ENCODE data around the gene TAF15. TPM values are rescaled to one million over a fixed set of nuclear protein-coding genes. Genes with fewer than 3 reads are reported as not detected.

TAF15 gene
- total RNA-seq, 1 experiment from 2014 or later: 32.4 TPM

DNA sequence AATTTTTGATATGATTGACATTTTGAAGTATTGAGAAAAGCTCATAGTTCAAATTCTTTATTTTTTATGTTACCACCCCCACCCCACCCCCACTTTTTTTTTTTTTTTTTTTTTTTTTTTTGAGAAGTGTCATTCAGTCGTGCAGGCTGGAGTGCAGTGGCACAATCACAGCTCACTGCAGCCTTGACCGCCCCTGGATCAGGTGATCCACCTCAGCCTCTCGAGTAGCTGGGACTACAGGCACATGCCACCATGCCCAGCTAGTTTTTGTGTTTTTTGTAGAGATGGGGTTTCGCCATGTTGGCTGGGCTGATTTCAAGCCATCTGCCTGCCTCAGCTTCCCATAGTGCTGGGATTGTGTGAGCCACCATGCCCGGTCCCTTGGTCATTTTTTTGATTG, 7.4 kb downstream of the TAF15 start:
- DNase-seq: no peak
- BruUV-seq (replicated peaks): no TSS peak
- Histone ChIP-seq H3K4me2 (ENCODE audit: low read length) (no peak overlapping the region), H3K9me3 (ENCODE audit: low read length) (no peaks in the 10 kb centered on the region), H4K20me1 (ENCODE audit: low read length) (peaks cover 20% of the 10 kb centered on the region; the same call in 1 of the 2 replicates), H3K36me3 (ENCODE audit: low read depth, low read length) (peaks cover 42% of the 10 kb centered on the region), H3K9me2 (replicated peaks; ENCODE audit: low read length) (no peaks in the 10 kb centered on the region), H2AFZ (ENCODE audit: low read length) (no peak overlapping the region), H3K79me2 (ENCODE audit: low read length) (peaks cover 96% of the 10 kb centered on the region), H3K9ac (ENCODE audit: low read length) (no peak overlapping the region), H3K27ac (ENCODE audit: low read length) (no peak overlapping the region), H3K4me1 (ENCODE audit: insufficient read depth, low read length) (0 out of 2 replicates have a peak, but pooled peaks cover 3% of the 10 kb centered on the region), H3K27me3 (ENCODE audit: low read length) (no peaks in the 10 kb centered on the region), H3F3A (ENCODE audit: low read length, unreplicated experiment) (no peaks in the 10 kb centered on the region), H3K4me3 (ENCODE audit: low read length) (no peak overlapping the region)
- intact Hi-C loops (cut with micrococcal nuclease): no loop called here
- TF ChIP-seq, protein P1, sequence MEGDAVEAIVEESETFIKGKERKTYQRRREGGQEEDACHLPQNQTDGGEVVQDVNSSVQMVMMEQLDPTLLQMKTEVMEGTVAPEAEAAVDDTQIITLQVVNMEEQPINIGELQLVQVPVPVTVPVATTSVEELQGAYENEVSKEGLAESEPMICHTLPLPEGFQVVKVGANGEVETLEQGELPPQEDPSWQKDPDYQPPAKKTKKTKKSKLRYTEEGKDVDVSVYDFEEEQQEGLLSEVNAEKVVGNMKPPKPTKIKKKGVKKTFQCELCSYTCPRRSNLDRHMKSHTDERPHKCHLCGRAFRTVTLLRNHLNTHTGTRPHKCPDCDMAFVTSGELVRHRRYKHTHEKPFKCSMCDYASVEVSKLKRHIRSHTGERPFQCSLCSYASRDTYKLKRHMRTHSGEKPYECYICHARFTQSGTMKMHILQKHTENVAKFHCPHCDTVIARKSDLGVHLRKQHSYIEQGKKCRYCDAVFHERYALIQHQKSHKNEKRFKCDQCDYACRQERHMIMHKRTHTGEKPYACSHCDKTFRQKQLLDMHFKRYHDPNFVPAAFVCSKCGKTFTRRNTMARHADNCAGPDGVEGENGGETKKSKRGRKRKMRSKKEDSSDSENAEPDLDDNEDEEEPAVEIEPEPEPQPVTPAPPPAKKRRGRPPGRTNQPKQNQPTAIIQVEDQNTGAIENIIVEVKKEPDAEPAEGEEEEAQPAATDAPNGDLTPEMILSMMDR (conservative IDR thresholded peaks at IDR 0.05; ENCODE audit: low read depth, low read length): no peak
- TF ChIP-seq EZH2phosphoT487 (IDR thresholded peaks at IDR 0.05; ENCODE audit: borderline replicate concordance, low read length) (no peak), EZH2 (IDR thresholded peaks at IDR 0.05; ENCODE audit: low read length, unreplicated experiment) (no peak)
- ChIA-PET POLR2A (ENCODE audit: unreplicated experiment) (no interaction called here), CTCF (no interaction called here)
- ATAC-seq: no peak

GRCh38 chr17:35817196-35817595, 7.9 kb downstream of the TAF15 start:
- peaks cover 40% of the 10 kb centered on the region for H3K36me3 ChIP-seq (ENCODE audit: low read depth, low read length)

GRCh38 chr17:35819455-35819854, 10.2 kb downstream of the TAF15 start:
- Histone ChIP-seq H3K79me2 (ENCODE audit: low read length) (peaks cover 77% of the 10 kb centered on the region), H3K27me3 (ENCODE audit: low read length) (no peaks in the 10 kb centered on the region), H4K20me1 (ENCODE audit: low read length) (peaks cover 23% of the 10 kb centered on the region; the same call in 1 of the 2 replicates), H3K9me2 (replicated peaks; ENCODE audit: low read length) (no peaks in the 10 kb centered on the region), H3F3A (ENCODE audit: low read length, unreplicated experiment) (no peaks in the 10 kb centered on the region), H2AFZ (ENCODE audit: low read length) (no peak overlapping the region), H3K36me3 (ENCODE audit: low read depth, low read length) (peaks cover 59% of the 10 kb centered on the region), H3K9me3 (ENCODE audit: low read length) (no peaks in the 10 kb centered on the region), H3K4me2 (ENCODE audit: low read length) (no peak overlapping the region), H3K9ac (ENCODE audit: low read length) (no peak overlapping the region), H3K4me1 (ENCODE audit: insufficient read depth, low read length) (no peaks in the 10 kb centered on the region), H3K27ac (ENCODE audit: low read length) (no peak overlapping the region), H3K4me3 (ENCODE audit: low read length) (no peak overlapping the region)
- BruUV-seq (replicated peaks): no TSS peak
- intact Hi-C loops (cut with micrococcal nuclease): no loop called here
- ChIA-PET CTCF (no interaction called here), POLR2A (ENCODE audit: unreplicated experiment) (no interaction called here)
- no peak for ATAC-seq
- no peak for TF ChIP-seq EZH2 (IDR thresholded peaks at IDR 0.05; ENCODE audit: low read length, unreplicated experiment)
- TF ChIP-seq, protein P1 (conservative IDR thresholded peaks at IDR 0.05; ENCODE audit: low read depth, low read length): no peak
- TF ChIP-seq EZH2phosphoT487 (IDR thresholded peaks at IDR 0.05; ENCODE audit: borderline replicate concordance, low read length): no peak
- no peak for DNase-seq

More at GRCh38 chr17:35817196-35817595, 7.9 kb downstream of the TAF15 start:
- H3K27me3 ChIP-seq (ENCODE audit: low read length): no peaks in the 10 kb centered on the region
- intact Hi-C loops (cut with micrococcal nuclease): no loop called here
- H3F3A ChIP-seq (ENCODE audit: low read length, unreplicated experiment): no peaks in the 10 kb centered on the region
- H2AFZ ChIP-seq (ENCODE audit: low read length): no peak overlapping the region
- H3K4me2 ChIP-seq (ENCODE audit: low read length): no peak overlapping the region
- no peak overlapping the region for H3K9ac ChIP-seq (ENCODE audit: low read length)
- H3K4me1 ChIP-seq (ENCODE audit: insufficient read depth, low read length): no peaks in the 10 kb centered on the region
- H3K79me2 ChIP-seq (ENCODE audit: low read length): peaks cover 92% of the 10 kb centered on the region
- no peaks in the 10 kb centered on the region for H3K9me2 ChIP-seq (replicated peaks; ENCODE audit: low read length)
- ChIA-PET POLR2A (ENCODE audit: unreplicated experiment) (interaction anchor here (0.6 kb wide), 1 partner anchor 10 kb away, joined by 9 read pairs; no protein-coding TSS in a partner anchor), CTCF (no interaction called here)
- no peak for ATAC-seq
- TF ChIP-seq, protein P1 (conservative IDR thresholded peaks at IDR 0.05; ENCODE audit: low read depth, low read length): no peak
- TF ChIP-seq EZH2phosphoT487 (IDR thresholded peaks at IDR 0.05; ENCODE audit: borderline replicate concordance, low read length) (no peak), EZH2 (IDR thresholded peaks at IDR 0.05; ENCODE audit: low read length, unreplicated experiment) (no peak)
- H4K20me1 ChIP-seq (ENCODE audit: low read length): 0 out of 2 replicates have a peak, but pooled peaks cover 17% of the 10 kb centered on the region
- no peak overlapping the region for H3K27ac ChIP-seq (ENCODE audit: low read length)
- no peaks in the 10 kb centered on the region for H3K9me3 ChIP-seq (ENCODE audit: low read length)
- DNase-seq: no peak
- no peak overlapping the region for H3K4me3 ChIP-seq (ENCODE audit: low read length)
- no TSS peak for BruUV-seq (replicated peaks)
